Endothelial cell of umbilical vein (primary cell): ENCODE results near the gene PPIB. TPM values are rescaled to one million over a fixed set of nuclear protein-coding genes. Genes with fewer than 3 reads are reported as not detected.

Experiments
- BruUV-seq: library from RNA; stranded (reverse); fragments of 400-500 nt; replicated peaks from 2 replicates; lab custom pipeline; 2021; lab: Mats Ljungman, UMichigan
- CTCF ChIA-PET: fragments of 300-600, 350-600 bp; sonication (Branson Sonifier 250); formaldehyde crosslinking; loops from one replicate; lab custom pipeline; 2021; ENCODE audit warnings: antibody characterized with exemption, inconsistent platforms; lab: Charles Lee
- POLR2A ChIA-PET: fragments of 300-600, 350-600 bp; sonication (Branson Sonifier 250); formaldehyde crosslinking; loops from one replicate; lab custom pipeline; 2021; ENCODE audit warnings: antibody characterized with exemption, inconsistent platforms; lab: Charles Lee
- DNase-seq: peaks from one replicate; pipeline ENCODE4 v3.0.0-alpha.2; 2011; ENCODE audit warnings: low read depth, low spot score
- FAIRE-seq: peaks from 2 replicates; lab custom pipeline; 2011; peaks lifted over from hg19 to GRCh38; lab: Jason Lieb, UNC
- H2AFZ ChIP-seq: 2 replicates; pipeline ENCODE4 v1.6.0; 2012; ENCODE audit warnings: low read depth, low read length, control low read depth, inconsistent platforms
- H3K27ac ChIP-seq: 2 replicates; pipeline ENCODE4 v1.5.1; 2011; ENCODE audit warnings: low read depth, mild to moderate bottlenecking, control low read depth, low read length, moderate library complexity; ENCODE audit not compliant: insufficient read depth
- H3K27me3 ChIP-seq, 2 experiments: 2 replicates each; pipeline versions ENCODE4 v1.6.0 to v1.6.1; 2011; ENCODE audit warnings: low read length in 2 of 2, mixed read lengths in 1 of 2; ENCODE audit not compliant: control insufficient read depth in 2 of 2, insufficient read depth in 2 of 2
- H3K36me3 ChIP-seq, 2 experiments: 2 replicates in 1 of 2; 3 replicates in 1 of 2; pipeline ENCODE4 v1.5.1; 2011; ENCODE audit warnings: low read length in 2 of 2, mild to moderate bottlenecking in 1 of 2, moderate library complexity in 1 of 2; ENCODE audit not compliant: control insufficient read depth in 2 of 2, insufficient read depth in 2 of 2; ENCODE audit errors: extremely low read depth in 1 of 2
- H3K4me1 ChIP-seq: 3 replicates; pipeline ENCODE4 v1.5.1; 2011; ENCODE audit warnings: mild to moderate bottlenecking, low read length; ENCODE audit not compliant: control insufficient read depth, insufficient read depth; ENCODE audit errors: extremely low read depth
- H3K4me2 ChIP-seq: 2 replicates; pipeline ENCODE4 v1.6.1; 2011; ENCODE audit warnings: low read length, control low read depth, mixed read lengths; ENCODE audit not compliant: insufficient read depth
- H3K4me3 ChIP-seq, 3 experiments: fragments of 200-600 bp in 1 of 3; sonication (generic), shearing (Covaris generic) in 1 of 3; replicated peaks in 1 of 3; 2 replicates each; pipeline ENCODE4 v1.5.1; 2011 to 2016; ENCODE audit warnings: control low read depth in 3 of 3, low read length in 3 of 3, mild to moderate bottlenecking in 2 of 3, inconsistent platforms in 1 of 3, low read depth in 1 of 3, moderate library complexity in 1 of 3; ENCODE audit not compliant: insufficient read depth in 1 of 3
- H3K79me2 ChIP-seq: 2 replicates; pipeline ENCODE4 v1.6.0; 2012; ENCODE audit warnings: low read length, inconsistent platforms; ENCODE audit not compliant: control insufficient read depth, insufficient read depth
- H3K9ac ChIP-seq: replicated peaks from 2 replicates; pipeline ENCODE3; 2011; ENCODE audit warnings: low read length, control low read depth; ENCODE audit not compliant: insufficient read depth; ENCODE audit errors: extremely low read depth
- H3K9me1 ChIP-seq: replicated peaks from 3 replicates; pipeline ENCODE4 v1.6.0; 2011; ENCODE audit warnings: mild to moderate bottlenecking, low read length; ENCODE audit not compliant: control insufficient read depth, insufficient read depth; ENCODE audit errors: extremely low read depth
- H3K9me3 ChIP-seq: replicated peaks from 2 replicates; pipeline ENCODE4 v1.5.1; 2012; ENCODE audit warnings: low read length, inconsistent platforms; ENCODE audit not compliant: control insufficient read depth, insufficient read depth
- H4K20me1 ChIP-seq: replicated peaks from 2 replicates; pipeline ENCODE3; 2011; ENCODE audit warnings: mild to moderate bottlenecking, low read length; ENCODE audit not compliant: control insufficient read depth, insufficient read depth; ENCODE audit errors: extremely low read depth
- CTCF ChIP-seq, 2 donors: IDR thresholded peaks; 1 replicate in 1 of 2; 2 replicates in 1 of 2; pipeline ENCODE4 v1.5.1; 2011; ENCODE audit warnings: low read length in 2 of 2, mild to moderate bottlenecking in 2 of 2, moderate library complexity in 2 of 2, control low read depth in 1 of 2, inconsistent platforms in 1 of 2, low read depth in 1 of 2; ENCODE audit not compliant: insufficient read depth in 1 of 2; ENCODE audit errors: extremely low read depth in 1 of 2
- EZH2 ChIP-seq: IDR thresholded peaks from 2 replicates; pipeline ENCODE4 v1.6.1; 2012; ENCODE audit warnings: borderline replicate concordance, low read depth, mild to moderate bottlenecking, moderate library complexity, low read length, inconsistent platforms; ENCODE audit not compliant: severe bottlenecking
- FOS ChIP-seq: IDR thresholded peaks from 2 replicates; pipeline ENCODE4 v1.6.1; 2011; ENCODE audit warnings: mild to moderate bottlenecking, low read length, moderate library complexity, borderline replicate concordance; ENCODE audit not compliant: insufficient read depth
- GATA2 ChIP-seq: IDR thresholded peaks from 2 replicates; pipeline ENCODE4 v1.7.0; 2011; ENCODE audit warnings: low read depth, mild to moderate bottlenecking, moderate library complexity, mixed read lengths, low read length; ENCODE audit not compliant: insufficient read length, insufficient read depth
- JUN ChIP-seq: IDR thresholded peaks from 2 replicates; pipeline ENCODE4 v1.6.1; 2011; ENCODE audit warnings: borderline replicate concordance, low read depth; ENCODE audit not compliant: insufficient read length, insufficient read depth
- MAX ChIP-seq: IDR thresholded peaks from 2 replicates; pipeline ENCODE4 v1.6.1; 2011; ENCODE audit not compliant: insufficient read depth, insufficient read length
- MYC ChIP-seq: IDR thresholded peaks from one replicate; pipeline ENCODE4 v1.6.1; 2011; ENCODE audit warnings: mild to moderate bottlenecking, low read depth, low read length
- POLR2A ChIP-seq: IDR thresholded peaks from 2 replicates; pipeline ENCODE4 v1.6.1; 2012; ENCODE audit warnings: low read depth, mild to moderate bottlenecking, control low read depth, low read length
- POLR2AphosphoS5 ChIP-seq: IDR thresholded peaks from 2 replicates; pipeline ENCODE4 v1.6.1; 2012; ENCODE audit warnings: low read depth, mild to moderate bottlenecking, control low read depth, low read length, moderate library complexity; ENCODE audit not compliant: insufficient read depth
- dilution Hi-C: fragments of 300-500 bp; cut with MboI; formaldehyde crosslinking; loops from one replicate; pipeline ENCODE4 v1.15.0; 2019; ENCODE audit warnings: low sequenced_read_pairs; ENCODE audit not compliant: extremely low pct_ligation_motif_present
- intact Hi-C: fragments of 100-400 bp; cut with micrococcal nuclease; formaldehyde crosslinking; loops from one replicate; pipeline ENCODE4 v1.10.0; 2022
- polyA plus RNA-seq, 4 experiments: library from polyadenylated mRNA; depleted of rRNA in 3 of 4; stranded (reverse) in 3 of 4; unstranded in 1 of 4; fragments of >200 nt; gene quantifications; 2 replicates each; pipeline versions ENCODE4 v1.2.1 to v1.2.3, GENCODE V29; 2011 to 2012; ENCODE audit warnings: missing spikeins in 1 of 4
- total RNA-seq: library from RNA; stranded (reverse); gene quantifications from 2 replicates; pipeline ENCODE4 v1.2.3, GENCODE V29; 2021

The PPIB gene
- total and polyA plus RNA-seq, 2 donors (not counting 3 experiments of a cell fraction or from before 2014, with no cell fraction given), result 840 to 1,240 TPM

GRCh38 chr15:64148168-64148567 lies 14.7 kb downstream of the PPIB start:
- Histone ChIP-seq H3K9me3 (no peaks in the 10 kb centered on the region), H4K20me1 (no peaks in the 10 kb centered on the region), H3K36me3 (peaks cover 0 to 9% of the 10 kb centered on the region in 2 experiments), H2AFZ (no peak overlapping the region), H3K4me3 (no peak overlapping the region), H3K27ac (no peak overlapping the region), H3K4me1 (peaks cover 5% of the 10 kb centered on the region), H3K27me3 (peaks cover 5 to 12% of the 10 kb centered on the region in 2 experiments), H3K9me1 (no peaks in the 10 kb centered on the region), H3K4me2 (no peak overlapping the region), H3K79me2 (no peaks in the 10 kb centered on the region), H3K9ac (no peak overlapping the region)
- ChIA-PET POLR2A (no interaction called here), CTCF (no interaction called here)
- BruUV-seq, result no TSS peak
- DNase-seq, result no peak
- no peak for FAIRE-seq
- dilution Hi-C loops, result no loop called here
- intact Hi-C loops, result no loop called here
- TF ChIP-seq JUN, result no peak
- TF ChIP-seq MAX, result no peak
- no peak for TF ChIP-seq FOS
- no peak for TF ChIP-seq MYC
- no peak for TF ChIP-seq GATA2

- Histone ChIP-seq H3K79me2 (no peaks in the 10 kb centered on the region), H3K9ac (no peak overlapping the region), H4K20me1 (no peaks in the 10 kb centered on the region), H3K27ac (no peak overlapping the region), H3K4me2 (no peak overlapping the region), H3K4me3 (no peak overlapping the region), H3K4me1 (peaks cover 5% of the 10 kb centered on the region), H3K36me3 (peaks cover 0 to 12% of the 10 kb centered on the region in 2 experiments), H3K27me3 (peaks cover 0 to 3% of the 10 kb centered on the region in 2 experiments), H3K9me3 (no peaks in the 10 kb centered on the region), H2AFZ (no peak overlapping the region), H3K9me1 (no peaks in the 10 kb centered on the region)
- ChIA-PET CTCF (interaction anchor here (0.9 kb wide), 1 partner anchor 9 kb away, joined by 3 read pairs; no protein-coding TSS in a partner anchor), POLR2A (no interaction called here)
- no TSS peak for BruUV-seq
- dilution Hi-C loops, result no loop called here
- FAIRE-seq (no peak), DNase-seq (no peak)
- intact Hi-C loops, result no loop called here
- no peak for TF ChIP-seq MYC
- no peak for TF ChIP-seq FOS
- TF ChIP-seq MAX, result no peak
- TF ChIP-seq JUN, result no peak
- TF ChIP-seq POLR2AphosphoS5, result no peak
- no peak for TF ChIP-seq POLR2A
- TF ChIP-seq GATA2, result no peak
- TF ChIP-seq EZH2, result no peak
- no peak for TF ChIP-seq CTCF (IDR thresholded peaks at IDR 0.05; ENCODE audit: extremely low read depth in 1 of 2, insufficient read depth in 1 of 2, low read depth in 1 of 2, low read length in 2 of 2)
These were observed 15.7 kb downstream of the PPIB start for GRCh38 chr15:64146885-64147681.
